Subcutaneous abdominal adipose tissue (tissue), 5 donors: ENCODE results near the gene NF1.

Experiments used
- H3K27ac ChIP-seq: one replicate; pipeline ENCODE4 v1.7.0; 2013; ENCODE audit warnings: low read depth, mild to moderate bottlenecking, inconsistent platforms, low read length, moderate library complexity
- H3K27me3 ChIP-seq, 5 donors: one replicate each; pipeline ENCODE4 v1.7.0; 2013; ENCODE audit warnings: low read length in 5 of 5, inconsistent platforms in 1 of 5; ENCODE audit not compliant: control insufficient read depth in 5 of 5, insufficient read depth in 4 of 5
- H3K36me3 ChIP-seq, 5 donors: one replicate each; pipeline ENCODE4 v1.7.0; 2013; ENCODE audit warnings: low read length in 5 of 5; ENCODE audit not compliant: control insufficient read depth in 5 of 5, insufficient read depth in 5 of 5
- H3K4me1 ChIP-seq, 5 donors: one replicate each; pipeline ENCODE4 v1.7.0; 2013; ENCODE audit warnings: low read length in 5 of 5, mild to moderate bottlenecking in 3 of 5, moderate library complexity in 1 of 5; ENCODE audit not compliant: control insufficient read depth in 5 of 5, insufficient read depth in 5 of 5
- H3K4me3 ChIP-seq, 5 donors: one replicate each; pipeline ENCODE4 v1.7.0; 2013; ENCODE audit warnings: low read length in 5 of 5, low read depth in 1 of 5
- H3K9ac ChIP-seq, 5 donors: one replicate each; pipeline ENCODE4 v1.7.0; 2013; ENCODE audit warnings: low read length in 5 of 5, mild to moderate bottlenecking in 4 of 5, moderate library complexity in 3 of 5
- H3K9me3 ChIP-seq, 5 donors: one replicate each; pipeline ENCODE4 v1.7.0; 2013; ENCODE audit warnings: low read length in 5 of 5; ENCODE audit not compliant: control insufficient read depth in 5 of 5
- donor health status: healthy.
- donor health status: healthy.
- donor health status: healthy.
- donor health status: healthy.
- donor health status: healthy.

NF1 gene

GRCh38 chr17:31241116-31241515, 146.3 kb downstream of the NF1 start:
- Histone ChIP-seq H3K9ac (no peak overlapping the region), H3K4me3 (no peak overlapping the region), H3K27me3 (no peaks in the 10 kb centered on the region), H3K36me3 (peaks cover 30 to 59% (median 51%) of the 10 kb centered on the region in 5 donors), H3K27ac (no peak overlapping the region), H3K9me3 (peaks cover 0 to 5% (median 0%) of the 10 kb centered on the region in 5 donors), H3K4me1 (peaks cover 0 to 8% (median 0%) of the 10 kb centered on the region in 5 donors)

GRCh38 chr17:31248986-31249834, 154.4 kb downstream of the NF1 start:
- H3K4me1 ChIP-seq: peaks cover 4 to 17% (median 4%) of the 10 kb centered on the region in 5 donors
- no peak overlapping the region for H3K9ac ChIP-seq
- no peak overlapping the region for H3K4me3 ChIP-seq
- H3K36me3 ChIP-seq: peaks cover 12 to 23% (median 20%) of the 10 kb centered on the region in 5 donors
- H3K27me3 ChIP-seq: no peaks in the 10 kb centered on the region
- H3K27ac ChIP-seq: no peak overlapping the region
- no peaks in the 10 kb centered on the region for H3K9me3 ChIP-seq

- no peak overlapping the region for H3K27ac ChIP-seq
- peaks cover 4 to 17% (median 4%) of the 10 kb centered on the region in 5 donors for H3K4me1 ChIP-seq
- H3K36me3 ChIP-seq: peaks cover 12 to 20% (median 16%) of the 10 kb centered on the region in 5 donors
- no peak overlapping the region for H3K4me3 ChIP-seq
- H3K27me3 ChIP-seq: no peaks in the 10 kb centered on the region
- H3K9me3 ChIP-seq: no peaks in the 10 kb centered on the region
- H3K9ac ChIP-seq: no peak overlapping the region
These were observed 155.0 kb downstream of the NF1 start for GRCh38 chr17:31249835-31250141.

- Histone ChIP-seq H3K27ac (no peak overlapping the region), H3K9me3 (no peaks in the 10 kb centered on the region), H3K4me3 (no peak overlapping the region), H3K27me3 (no peaks in the 10 kb centered on the region), H3K4me1 (peaks cover 4 to 17% (median 4%) of the 10 kb centered on the region in 5 donors), H3K9ac (no peak overlapping the region), H3K36me3 (peaks cover 8 to 21% (median 12%) of the 10 kb centered on the region in 5 donors)
These were observed 155.5 kb downstream of the NF1 start for GRCh38 chr17:31250229-31250628.

GRCh38 chr17:31251105-31251969, 156.6 kb downstream of the NF1 start:
- Histone ChIP-seq H3K4me3 (no peak overlapping the region), H3K9me3 (no peaks in the 10 kb centered on the region), H3K4me1 (peaks cover 4 to 17% (median 4%) of the 10 kb centered on the region in 5 donors), H3K36me3 (peaks cover 3 to 16% (median 7%) of the 10 kb centered on the region in 5 donors), H3K27me3 (no peaks in the 10 kb centered on the region), H3K27ac (no peak overlapping the region), H3K9ac (peak overlapping the region in 2 of 5 donors; percentile 4 to 18)

- Histone ChIP-seq H3K27me3 (no peaks in the 10 kb centered on the region), H3K27ac (no peak overlapping the region), H3K36me3 (peaks cover 3 to 15% (median 7%) of the 10 kb centered on the region in 5 donors), H3K9ac (no peak overlapping the region), H3K4me3 (no peak overlapping the region), H3K4me1 (peaks cover 4 to 17% (median 4%) of the 10 kb centered on the region in 5 donors), H3K9me3 (no peaks in the 10 kb centered on the region)
These were observed 157.2 kb downstream of the NF1 start for GRCh38 chr17:31251970-31252328.

GRCh38 chr17:31252741-31253140, 158.0 kb downstream of the NF1 start:
- H3K36me3 ChIP-seq: peaks cover 3 to 15% (median 7%) of the 10 kb centered on the region in 5 donors

GRCh38 chr17:31254654-31255053, 159.9 kb downstream of the NF1 start:
- no peaks in the 10 kb centered on the region for H3K9me3 ChIP-seq
- no peak overlapping the region for H3K27ac ChIP-seq
- H3K36me3 ChIP-seq: peaks cover 3 to 9% (median 4%) of the 10 kb centered on the region in 5 donors
- H3K4me1 ChIP-seq: peaks cover 4 to 17% (median 4%) of the 10 kb centered on the region in 5 donors
- H3K4me3 ChIP-seq: no peak overlapping the region
- H3K27me3 ChIP-seq: no peaks in the 10 kb centered on the region
- H3K9ac ChIP-seq: no peak overlapping the region

More at GRCh38 chr17:31252741-31253140, 158.0 kb downstream of the NF1 start:
- Histone ChIP-seq H3K9ac (no peak overlapping the region), H3K27me3 (no peaks in the 10 kb centered on the region), H3K4me1 (peaks cover 4 to 17% (median 4%) of the 10 kb centered on the region in 5 donors), H3K27ac (no peak overlapping the region), H3K9me3 (no peaks in the 10 kb centered on the region), H3K4me3 (no peak overlapping the region)

- H3K4me3 ChIP-seq: no peak overlapping the region
- no peak overlapping the region for H3K9ac ChIP-seq
- no peak overlapping the region for H3K27ac ChIP-seq
- no peaks in the 10 kb centered on the region for H3K9me3 ChIP-seq
- no peaks in the 10 kb centered on the region for H3K4me1 ChIP-seq
- H3K36me3 ChIP-seq: peaks cover 10 to 20% (median 16%) of the 10 kb centered on the region in 5 donors
- no peaks in the 10 kb centered on the region for H3K27me3 ChIP-seq
These were observed 162.2 kb downstream of the NF1 start for GRCh38 chr17:31256936-31257335.

- Histone ChIP-seq H3K9ac (no peak overlapping the region), H3K4me3 (no peak overlapping the region), H3K36me3 (peaks cover 8 to 27% (median 16%) of the 10 kb centered on the region in 5 donors), H3K9me3 (no peaks in the 10 kb centered on the region), H3K4me1 (no peaks in the 10 kb centered on the region), H3K27ac (no peak overlapping the region), H3K27me3 (no peaks in the 10 kb centered on the region)
These were observed 165.4 kb downstream of the NF1 start for GRCh38 chr17:31260151-31260550.
